B cell (primary cell): ENCODE data around the gene OPN4.

Source experiments
- CTCF ChIP-seq: fragments of 200-600 bp; IDR thresholded peaks from one replicate; pipeline ENCODE4 v1.8.0; 2022; ENCODE audit warnings: antibody characterized with exemption, mild to moderate bottlenecking
- EZH2 ChIP-seq: IDR thresholded peaks from 2 replicates; pipeline ENCODE4 v1.6.1; 2012; ENCODE audit warnings: borderline replicate concordance, low read depth, mild to moderate bottlenecking, moderate library complexity, low read length; ENCODE audit not compliant: insufficient read depth, poor library complexity, severe bottlenecking

DNA sequence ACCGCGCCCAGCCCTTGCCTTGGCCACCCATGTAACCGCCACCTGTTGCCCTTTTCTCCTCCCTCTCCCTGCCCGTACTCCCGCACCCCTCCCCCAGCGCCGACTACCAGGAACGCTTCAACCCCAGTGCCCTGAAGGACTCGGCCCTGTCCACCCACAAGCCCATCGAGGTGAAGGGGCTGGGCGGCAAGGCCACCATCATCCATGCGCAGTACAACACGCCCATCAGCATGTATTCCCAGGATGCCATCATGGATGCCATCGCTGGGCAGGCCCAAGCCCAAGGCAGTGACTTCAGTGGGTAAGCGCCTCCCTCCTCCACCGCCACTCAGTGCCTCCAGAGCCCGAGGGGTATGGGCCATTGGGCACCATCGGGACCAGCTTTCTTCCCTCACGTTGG lies 32.6 kb downstream of the OPN4 start:
- no peak for TF ChIP-seq CTCF
- TF ChIP-seq EZH2: no peak
